ENCODE results near the gene KLHL3.

The KLHL3 gene

GRCh38 chr5:137667341-137667740, 68.5 kb downstream of the KLHL3 start (continued):
- no peak for TF ChIP-seq ZNF2 (tag by site-specific recombination; IDR thresholded peaks at IDR 0.05)
- no peak for TF ChIP-seq ZNF223 (tag by site-specific recombination; IDR thresholded peaks at IDR 0.05)
- no peak for TF ChIP-seq ZNF777 (tag by site-specific recombination; IDR thresholded peaks at IDR 0.05; ENCODE audit: borderline replicate concordance)
- no peak for TF ChIP-seq ZNF211 (tag by site-specific recombination; IDR thresholded peaks at IDR 0.05; ENCODE audit: low read depth)
- no peak for TF ChIP-seq ZNF24 (tag by site-specific recombination; IDR thresholded peaks at IDR 0.05)
- no peak for TF ChIP-seq ZNF398 (tag by site-specific recombination; IDR thresholded peaks at IDR 0.05)

- H3K27ac ChIP-seq (ENCODE audit: extremely low read depth, low read depth, low read length) = no peak overlapping the region
- POLR2A ChIA-PET = interaction anchor here (1.4 kb wide), 1 partner anchor 76 kb away, joined by 7 read pairs; no protein-coding TSS in a partner anchor
- no peaks in the 10 kb centered on the region for H3K9me3 ChIP-seq (ENCODE audit: control insufficient read depth, insufficient read depth, low read depth, low read length)
- TF ChIP-seq ZNF155 (tag by site-specific recombination; IDR thresholded peaks at IDR 0.05) = no peak
- TF ChIP-seq ZNF391 (tag by site-specific recombination; IDR thresholded peaks at IDR 0.05; ENCODE audit: borderline replicate concordance, low read depth) = no peak
- TF ChIP-seq ZNF24 (tag by site-specific recombination; IDR thresholded peaks at IDR 0.05) = no peak
- no peak for TF ChIP-seq ZBTB6 (tag by site-specific recombination; IDR thresholded peaks at IDR 0.05)
- no peak for TF ChIP-seq ZNF266 (tag by site-specific recombination; IDR thresholded peaks at IDR 0.05; ENCODE audit: low read depth)
- no peak for TF ChIP-seq ZNF629 (tag by site-specific recombination; IDR thresholded peaks at IDR 0.05)
- no peak for TF ChIP-seq ZNF626 (tag by site-specific recombination; IDR thresholded peaks at IDR 0.05)
- no peak for TF ChIP-seq ZNF488 (tag by site-specific recombination; IDR thresholded peaks at IDR 0.05)
- TF ChIP-seq ZNF18 (tag by site-specific recombination; IDR thresholded peaks at IDR 0.05) = no peak
- no peak for TF ChIP-seq ZNF114 (tag by site-specific recombination; IDR thresholded peaks at IDR 0.05)
- TF ChIP-seq CTCF (tag by site-specific recombination; IDR thresholded peaks at IDR 0.05) = no peak
- no peak for TF ChIP-seq MZF1 (tag by site-specific recombination; IDR thresholded peaks at IDR 0.05; ENCODE audit: borderline replicate concordance)
- TF ChIP-seq ZNF324 (tag by site-specific recombination; IDR thresholded peaks at IDR 0.05) = no peak
- H3K4me1 ChIP-seq (ENCODE audit: control insufficient read depth, insufficient read depth, low read length) = no peaks in the 10 kb centered on the region
- CTCF ChIA-PET = interaction anchor here (0.6 to 1.4 kb wide), 6 partner anchors 8 to 113 kb away, joined by 3 to 8 read pairs (median 3); no protein-coding TSS in a partner anchor
- no peaks in the 10 kb centered on the region for H3K36me3 ChIP-seq (ENCODE audit: control insufficient read depth in 2 of 2, insufficient read depth in 1 of 2, low read length in 2 of 2)
- H3K4me3 ChIP-seq (ENCODE audit: low read depth, low read length) = no peak overlapping the region
Observed at GRCh38 chr5:137666901-137667300, 69.0 kb downstream of the KLHL3 start.
